GM12878 (cell line): ENCODE results near the gene LRP8. TPM values are rescaled to one million over a fixed set of nuclear protein-coding genes. Genes with fewer than 3 reads are reported as not detected.

ENCODE experiments used
- ATAC-seq: fragments of 200-7000 bp; cut with Tn5 transposase; 3 replicates; pipeline ENCODE4 v1.9.1; 2020; ENCODE audit warnings: mild to moderate bottlenecking, moderate library complexity
- BruUV-seq: library from RNA; stranded (reverse); fragments of 400-500 nt; replicated peaks from 2 replicates; lab custom pipeline; 2021; lab: Mats Ljungman, UMichigan
- CTCF ChIA-PET: fragments of 300-600 bp; sonication (Branson Sonifier 250); formaldehyde crosslinking; extraction: SDS; loops from one replicate; lab custom pipeline; 2021; ENCODE audit warnings: inconsistent platforms; lab: Yijun Ruan, JAX
- POLR2A ChIA-PET: fragments of 350-600 bp; formaldehyde crosslinking; extraction: SDS; loops from one replicate; lab custom pipeline; 2021; ENCODE audit warnings: inconsistent platforms; lab: Charles Lee
- RAD21 ChIA-PET: fragments of 300-600 bp; sonication (Branson Sonifier 250); formaldehyde crosslinking; loops from one replicate; lab custom pipeline; 2023; ENCODE audit warnings: antibody characterized with exemption; ENCODE audit not compliant: unreplicated experiment; lab: Charles Lee
- SMC1A ChIA-PET: fragments of 300-600 bp; sonication (Branson Sonifier 250); formaldehyde crosslinking; loops from one replicate; lab custom pipeline; 2023; ENCODE audit not compliant: unreplicated experiment, uncharacterized antibody; lab: Charles Lee
- DNase-seq: peaks from one replicate; pipeline ENCODE4 v3.0.0-alpha.2; 2011; ENCODE audit warnings: low read depth, low spot score
- FAIRE-seq: peaks from 3 replicates; lab custom pipeline; 2011; peaks lifted over from hg19 to GRCh38; lab: Jason Lieb, UNC
- H2AFZ ChIP-seq: 2 replicates; pipeline ENCODE4 v1.6.0; 2011; ENCODE audit warnings: low read depth, low read length, control low read depth; ENCODE audit not compliant: control insufficient read depth
- H3K27ac ChIP-seq: 2 replicates; pipeline ENCODE4 v1.5.1; 2011; ENCODE audit warnings: control low read depth; ENCODE audit not compliant: control insufficient read depth, insufficient read depth
- H3K27me3 ChIP-seq, 2 experiments: replicated peaks in 1 of 2; 2 replicates each; pipeline versions ENCODE4 v1.6.0 to v1.6.1; 2011; ENCODE audit warnings: low read length in 1 of 2; ENCODE audit not compliant: control insufficient read depth in 2 of 2, insufficient read depth in 2 of 2
- H3K36me3 ChIP-seq, 2 experiments: 2 replicates each; pipeline ENCODE4 v1.5.1; 2011; ENCODE audit warnings: low read length in 1 of 2; ENCODE audit not compliant: control insufficient read depth in 2 of 2, insufficient read depth in 2 of 2
- H3K4me1 ChIP-seq: 2 replicates; pipeline ENCODE4 v1.6.1; 2011; ENCODE audit warnings: mild to moderate bottlenecking, low read length, moderate library complexity, mixed read lengths; ENCODE audit not compliant: control insufficient read depth, insufficient read depth
- H3K4me2 ChIP-seq: 2 replicates; pipeline ENCODE4 v1.6.0; 2011; ENCODE audit warnings: control low read depth; ENCODE audit not compliant: control insufficient read depth, insufficient read depth
- H3K4me3 ChIP-seq: fragments of 200-600 bp; sonication (generic); 2 replicates; pipeline ENCODE4 v1.5.1; 2016
- H3K79me2 ChIP-seq: 2 replicates; pipeline ENCODE4 v1.6.0; 2011; ENCODE audit warnings: low read length; ENCODE audit not compliant: control insufficient read depth, insufficient read depth
- H3K9ac ChIP-seq: 2 replicates; pipeline ENCODE4 v1.8.0; 2011; ENCODE audit warnings: low read length, control low read depth, mixed read lengths; ENCODE audit not compliant: control insufficient read depth, insufficient read depth
- H3K9me3 ChIP-seq: replicated peaks from 3 replicates; pipeline ENCODE4 v1.5.1; 2011; ENCODE audit warnings: mild to moderate bottlenecking, low read length; ENCODE audit not compliant: control insufficient read depth, insufficient read depth
- H4K20me1 ChIP-seq: 2 replicates; pipeline ENCODE4 v1.6.0; 2011; ENCODE audit not compliant: control insufficient read depth, insufficient read depth
- CREB1 ChIP-seq: IDR thresholded peaks from 2 replicates; pipeline ENCODE4 v1.6.1; 2012; ENCODE audit warnings: low read depth, mild to moderate bottlenecking, inconsistent platforms
- HDGF ChIP-seq: fragments of 450-650 bp; IDR thresholded peaks from 2 replicates; pipeline ENCODE4 v1.6.1; 2016; ENCODE audit warnings: antibody characterized with exemption
- JUND ChIP-seq: IDR thresholded peaks from 2 replicates; pipeline ENCODE4 v1.6.1; 2012; ENCODE audit warnings: low read depth, mild to moderate bottlenecking, low read length, improper control_type of control experiment, moderate library complexity
- MEF2B ChIP-seq: fragments of 450-650 bp; IDR thresholded peaks from 2 replicates; pipeline ENCODE4 v1.6.1; 2018; ENCODE audit warnings: mild to moderate bottlenecking, moderate library complexity; ENCODE audit not compliant: partially characterized antibody, poor library complexity, severe bottlenecking
- NFXL1 ChIP-seq: fragments of 450-650 bp; IDR thresholded peaks from 2 replicates; pipeline ENCODE4 v1.6.1; 2017; ENCODE audit warnings: antibody characterized with exemption, mild to moderate bottlenecking, borderline replicate concordance
- STAT3 ChIP-seq: IDR thresholded peaks from 2 replicates; pipeline ENCODE4 v1.6.1; 2011; ENCODE audit warnings: low read depth, low read length, improper control_type of control experiment
- YBX1 ChIP-seq: fragments of 450-650 bp; IDR thresholded peaks from 2 replicates; pipeline ENCODE4 v1.6.1; 2016; ENCODE audit warnings: antibody characterized with exemption
- WGBS: methylation state at CpG from one replicate; pipeline ENCODE4 v1.1.6; 2016; ENCODE audit warnings: low lambda C conversion rate; ENCODE audit not compliant: insufficient replicate concordance, insufficient coverage; ENCODE audit errors: missing lambda C conversion rate; 5-methylcytosine and 5-hydroxymethylcytosine counted together
- in situ Hi-C: fragments of 300-500 bp; cut with MboI; formaldehyde crosslinking; loops from 9 replicates; pipeline ENCODE4 v1.14.3; 2018; ENCODE audit warnings: mixed read lengths
- intact Hi-C: fragments of 100-400 bp; cut with micrococcal nuclease; formaldehyde crosslinking; loops from one replicate; pipeline ENCODE4 v1.14.2; 2022; ENCODE audit not compliant: unreplicated experiment
- polyA plus RNA-seq, 11 experiments: library from polyadenylated mRNA; depleted of rRNA in 4 of 11; unstranded in 6 of 11; stranded (reverse) in 5 of 11; fragments of >200 nt; fragmentation: Nextera tagmentation in 4 of 11; fragmentation: Illumina TruSeq in 1 of 11; extraction: Ambion mirVana in 4 of 11; extraction: Trizol in 1 of 11; gene quantifications; 1 replicate in 1 of 11; 2 replicates in 10 of 11; pipeline versions ENCODE4 v1.2.1 to v1.2.3, GENCODE V29; 2011 to 2016; ENCODE audit warnings: inconsistent platforms in 2 of 11, missing spikeins in 2 of 11, low read depth in 1 of 11
- total RNA-seq, 4 experiments: library from RNA; depleted of rRNA in 3 of 4; stranded (reverse); fragments of >200 nt in 3 of 4; fragmentation: Illumina TruSeq in 1 of 4; extraction: Trizol in 1 of 4; gene quantifications; 2 replicates each; pipeline versions ENCODE4 v1.2.1 to v1.2.3, GENCODE V29; 2013 to 2021
- TF ChIP-seq, protein P1 (sequence below): fragments of 450-650 bp; formaldehyde crosslinking; IDR thresholded peaks from 2 replicates; pipeline ENCODE4 v1.5.0; 2022; ENCODE audit warnings: mild to moderate bottlenecking, missing genetic modification characterization

LRP8 gene
- total and polyA plus RNA-seq, 10 of the 15 experiments (the other 5 are each of a cell fraction or from before 2014, with no cell fraction given): 2.8 to 40.5 (median 22.3) TPM

DNA sequence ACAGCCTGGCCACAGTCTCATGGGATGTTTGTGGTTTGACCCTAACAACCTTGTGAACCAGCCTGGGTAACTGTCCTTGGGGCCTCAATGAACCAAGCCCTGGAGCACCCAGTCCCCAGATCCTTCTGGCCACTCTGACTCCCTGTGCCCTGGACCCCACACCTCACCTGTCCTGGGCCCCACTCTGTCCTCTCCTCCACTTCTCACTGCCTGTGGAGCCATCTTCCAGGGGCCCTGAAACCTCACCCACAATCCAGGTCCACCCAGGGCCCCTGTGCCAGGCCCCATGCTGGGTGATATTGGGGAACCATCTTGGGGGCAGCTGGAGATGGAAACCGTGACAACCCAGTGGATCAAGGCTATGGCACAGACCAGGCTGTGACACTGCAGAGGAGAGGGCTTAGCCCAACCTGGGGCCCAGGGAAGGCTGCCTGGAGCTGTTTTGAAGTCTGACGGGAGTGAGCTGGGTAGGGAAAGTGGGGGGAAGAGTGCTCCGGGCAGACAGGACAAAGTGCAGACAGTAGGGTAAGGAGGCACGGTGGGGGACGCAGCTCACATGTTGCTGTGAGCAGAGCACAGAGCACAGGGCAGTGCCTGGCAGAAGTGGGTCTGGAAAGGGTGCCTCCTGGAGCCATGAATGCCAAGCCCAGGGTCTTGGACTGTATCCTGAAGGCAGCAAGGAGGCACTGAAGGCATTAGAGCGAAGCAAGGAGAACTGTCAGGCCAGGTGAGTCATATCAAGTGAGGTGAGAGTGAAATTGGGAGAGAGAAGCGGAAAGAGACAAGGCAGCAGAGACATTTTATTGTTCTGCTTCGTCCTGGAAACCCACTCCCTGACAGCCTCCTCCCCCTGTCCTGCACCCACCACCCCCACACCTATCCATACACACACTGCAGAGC lies 12.1 kb upstream of the LRP8 start:
- H2AFZ ChIP-seq: no peak overlapping the region
- ChIA-PET CTCF (no interaction called here), SMC1A (interaction anchor here (0.9 kb wide), 1 partner anchor 29 kb away, joined by 3 read pairs; no protein-coding TSS in a partner anchor), RAD21 (no interaction called here), POLR2A (no interaction called here)
- H3K9ac ChIP-seq: no peak overlapping the region
- no peaks in the 10 kb centered on the region for H3K9me3 ChIP-seq
- in situ Hi-C loops: no loop called here
- BruUV-seq: no TSS peak
- no peak for ATAC-seq
- no peaks in the 10 kb centered on the region for H3K27me3 ChIP-seq
- no peaks in the 10 kb centered on the region for H4K20me1 ChIP-seq
- intact Hi-C loops: no loop called here
- no peak for DNase-seq
- 82% methylated on average over 5 of the region's 8 CpGs for WGBS
- H3K27ac ChIP-seq: no peak overlapping the region
- H3K36me3 ChIP-seq: no peaks in the 10 kb centered on the region
- FAIRE-seq: no peak
- no peaks in the 10 kb centered on the region for H3K79me2 ChIP-seq
- peaks cover 7% of the 10 kb centered on the region for H3K4me1 ChIP-seq
- H3K4me2 ChIP-seq: no peak overlapping the region
- no peak overlapping the region for H3K4me3 ChIP-seq
- TF ChIP-seq MEF2B (no peak), CREB1 (no peak), YBX1 (no peak), STAT3 (no peak), HDGF (no peak), JUND (no peak), NFXL1 (no peak)
- TF ChIP-seq, protein P1, sequence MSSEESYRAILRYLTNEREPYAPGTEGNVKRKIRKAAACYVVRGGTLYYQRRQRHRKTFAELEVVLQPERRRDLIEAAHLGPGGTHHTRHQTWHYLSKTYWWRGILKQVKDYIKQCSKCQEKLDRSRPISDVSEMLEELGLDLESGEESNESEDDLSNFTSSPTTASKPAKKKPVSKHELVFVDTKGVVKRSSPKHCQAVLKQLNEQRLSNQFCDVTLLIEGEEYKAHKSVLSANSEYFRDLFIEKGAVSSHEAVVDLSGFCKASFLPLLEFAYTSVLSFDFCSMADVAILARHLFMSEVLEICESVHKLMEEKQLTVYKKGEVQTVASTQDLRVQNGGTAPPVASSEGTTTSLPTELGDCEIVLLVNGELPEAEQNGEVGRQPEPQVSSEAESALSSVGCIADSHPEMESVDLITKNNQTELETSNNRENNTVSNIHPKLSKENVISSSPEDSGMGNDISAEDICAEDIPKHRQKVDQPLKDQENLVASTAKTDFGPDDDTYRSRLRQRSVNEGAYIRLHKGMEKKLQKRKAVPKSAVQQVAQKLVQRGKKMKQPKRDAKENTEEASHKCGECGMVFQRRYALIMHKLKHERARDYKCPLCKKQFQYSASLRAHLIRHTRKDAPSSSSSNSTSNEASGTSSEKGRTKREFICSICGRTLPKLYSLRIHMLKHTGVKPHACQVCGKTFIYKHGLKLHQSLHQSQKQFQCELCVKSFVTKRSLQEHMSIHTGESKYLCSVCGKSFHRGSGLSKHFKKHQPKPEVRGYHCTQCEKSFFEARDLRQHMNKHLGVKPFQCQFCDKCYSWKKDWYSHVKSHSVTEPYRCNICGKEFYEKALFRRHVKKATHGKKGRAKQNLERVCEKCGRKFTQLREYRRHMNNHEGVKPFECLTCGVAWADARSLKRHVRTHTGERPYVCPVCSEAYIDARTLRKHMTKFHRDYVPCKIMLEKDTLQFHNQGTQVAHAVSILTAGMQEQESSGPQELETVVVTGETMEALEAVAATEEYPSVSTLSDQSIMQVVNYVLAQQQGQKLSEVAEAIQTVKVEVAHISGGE: no peak
